Smooth muscle cell (in vitro differentiated cells): ENCODE data around the gene TMEM8B. TPM values are rescaled to one million over a fixed set of nuclear protein-coding genes. Genes with fewer than 3 reads are reported as not detected.

Source experiments
- DNase-seq: peaks from one replicate; lab custom pipeline; 2025; ENCODE audit not compliant: unreplicated experiment; lab: John Stamatoyannopoulos, UW
- H2AFZ ChIP-seq: fragments of 200-600 bp; sonication (generic); 2 replicates; pipeline ENCODE4 v1.6.0; 2016; ENCODE audit warnings: antibody characterized with exemption, low read depth, mild to moderate bottlenecking
- H3F3A ChIP-seq: fragments of 200-600 bp; sonication (generic); 2 replicates; pipeline ENCODE4 v1.6.0; 2017; ENCODE audit warnings: antibody characterized with exemption, low read depth
- H3K27ac ChIP-seq: fragments of 200-600 bp; sonication (generic); 2 replicates; pipeline ENCODE4 v1.5.1; 2016; ENCODE audit warnings: low read depth, mild to moderate bottlenecking
- H3K27me3 ChIP-seq: fragments of 200-600 bp; sonication (generic); 2 replicates; pipeline ENCODE4 v1.6.1; 2016; ENCODE audit warnings: low read depth, mild to moderate bottlenecking
- H3K36me3 ChIP-seq: fragments of 200-600 bp; sonication (generic); 2 replicates; pipeline ENCODE4 v1.5.1; 2016; ENCODE audit warnings: low read depth
- H3K4me1 ChIP-seq: fragments of 200-600 bp; sonication (generic); 2 replicates; pipeline ENCODE4 v1.5.1; 2016; ENCODE audit warnings: low read depth
- H3K4me2 ChIP-seq: fragments of 200-600 bp; sonication (generic); 2 replicates; pipeline ENCODE4 v1.6.0; 2016; ENCODE audit warnings: mild to moderate bottlenecking
- H3K4me3 ChIP-seq: fragments of 200-600 bp; sonication (generic); 2 replicates; pipeline ENCODE4 v1.5.1; 2016; ENCODE audit warnings: mild to moderate bottlenecking
- H3K79me2 ChIP-seq: fragments of 200-600 bp; sonication (generic); 2 replicates; pipeline ENCODE4 v1.6.0; 2016; ENCODE audit warnings: low read depth, mild to moderate bottlenecking
- H3K9ac ChIP-seq: fragments of 200-600 bp; sonication (generic); 2 replicates; pipeline ENCODE4 v1.6.0; 2016; ENCODE audit warnings: low read depth
- H3K9me3 ChIP-seq: fragments of 200-600 bp; sonication (generic); replicated peaks from 2 replicates; pipeline ENCODE4 v1.5.1; 2016; ENCODE audit warnings: low read depth
- H4K20me1 ChIP-seq: fragments of 200-600 bp; sonication (generic); 2 replicates; pipeline ENCODE4 v1.6.0; 2016; ENCODE audit warnings: low read depth
- CTCF ChIP-seq: fragments of 200-600 bp; sonication (generic); IDR thresholded peaks from 2 replicates; pipeline ENCODE4 v1.5.1; 2017; ENCODE audit warnings: borderline replicate concordance, mild to moderate bottlenecking, antibody characterized with exemption; ENCODE audit not compliant: insufficient read depth, poor library complexity, severe bottlenecking
- WGBS: methylation state at CpG from one replicate; pipeline ENCODE4 v1.1.7; 2016; ENCODE audit warnings: low lambda C conversion rate; 5-methylcytosine and 5-hydroxymethylcytosine counted together
- polyA plus RNA-seq: library from polyadenylated mRNA; unstranded; fragments of >200 nt; fragmentation: Nextera tagmentation; extraction: Ambion mirVana; gene quantifications from 2 replicates; pipeline ENCODE4 v1.2.1, GENCODE V29; 2016
- total RNA-seq: library from RNA; depleted of rRNA; stranded (reverse); fragments of >200 nt; gene quantifications from 2 replicates; pipeline ENCODE4 v1.2.3, GENCODE V29; 2014

Gene TMEM8B
- total and polyA plus RNA-seq, 2 experiments from 2014 or later: 4.9 to 18.7 TPM

- peak overlapping the region; percentile 93 for H3K4me2 ChIP-seq
- peak; percentile 21 for TF ChIP-seq CTCF
- no peaks in the 10 kb centered on the region for H3K36me3 ChIP-seq
- H3K4me3 ChIP-seq: peak overlapping the region; percentile 85
- peaks cover 3% of the 10 kb centered on the region for H3F3A ChIP-seq
- H3K79me2 ChIP-seq: no peaks in the 10 kb centered on the region
- peak overlapping the region; percentile 50 for H3K27ac ChIP-seq
- H4K20me1 ChIP-seq: no peaks in the 10 kb centered on the region
- WGBS: 10% methylated on average over 29 of the region's 29 CpGs
- peak; percentile 51 for DNase-seq
- H3K4me1 ChIP-seq: peaks cover 9% of the 10 kb centered on the region
- peak overlapping the region; percentile 71 for H3K9ac ChIP-seq
- H2AFZ ChIP-seq: peak overlapping the region; percentile 91
- peaks cover 3% of the 10 kb centered on the region for H3K27me3 ChIP-seq
- H3K9me3 ChIP-seq: no peaks in the 10 kb centered on the region
Observed at GRCh38 chr9:35814106-35814840, 14.8 kb upstream of the TMEM8B start.

- peak within 1 kb of the TSS; percentile 85 for H3K4me3 ChIP-seq
- WGBS: 2% methylated on average over 36 of the region's 52 CpGs
- DNase-seq: peak; percentile 76
- no peaks in the 10 kb centered on the region for H4K20me1 ChIP-seq
- no peaks in the 10 kb centered on the region for H3K79me2 ChIP-seq
- peak within 1 kb of the TSS; percentile 93 for H3K4me2 ChIP-seq
- peaks cover 3% of the 10 kb centered on the region for H3K27me3 ChIP-seq
- peaks cover 3% of the 10 kb centered on the region for H3F3A ChIP-seq
- H3K4me1 ChIP-seq: peaks cover 9% of the 10 kb centered on the region
- H3K9me3 ChIP-seq: no peaks in the 10 kb centered on the region
- peak within 1 kb of the TSS; percentile 71 for H3K9ac ChIP-seq
- peak within 1 kb of the TSS; percentile 91 for H2AFZ ChIP-seq
- no peak for TF ChIP-seq CTCF
- peak within 1 kb of the TSS; percentile 50 for H3K27ac ChIP-seq
- H3K36me3 ChIP-seq: no peaks in the 10 kb centered on the region
Observed at GRCh38 chr9:35814841-35815543, 14.0 kb upstream of the TMEM8B start, which contains the start of gene HINT2. Gene HINT2, minus strand, starts transcription at chr9:35815042. Its CDS starts 63 bp downstream, at chr9:35814979.

- WGBS: 68% methylated on average over 1 of the region's 1 CpG
- peaks cover 3% of the 10 kb centered on the region for H3K27me3 ChIP-seq
Observed at GRCh38 chr9:35816708-35817107, 12.3 kb upstream of the TMEM8B start.

More at GRCh38 chr9:35816708-35817107, 12.3 kb upstream of the TMEM8B start:
- Histone ChIP-seq H3K4me3 (no peak overlapping the region), H3K36me3 (no peaks in the 10 kb centered on the region), H4K20me1 (no peaks in the 10 kb centered on the region), H3K9ac (no peak overlapping the region), H3K79me2 (no peaks in the 10 kb centered on the region), H2AFZ (no peak overlapping the region), H3K4me1 (peaks cover 9% of the 10 kb centered on the region), H3K27ac (no peak overlapping the region), H3K4me2 (no peak overlapping the region), H3K9me3 (no peaks in the 10 kb centered on the region), H3F3A (peaks cover 3% of the 10 kb centered on the region)
- DNase-seq: no peak
- TF ChIP-seq CTCF: peak; percentile 8
